Activated CD4-positive, alpha-beta T cell treated with anti-CD3 and anti-CD28 coated beads for 4 hours (primary cell): ENCODE measurements around the gene USP32.
"Not testable (repeated sequence)": the region's sequence is repeated elsewhere in the genome, so short reads cannot be mapped to it uniquely, and the experiment has no call there.

Experiments used
- DNase-seq, 2 donors: peaks; one replicate each; pipeline ENCODE4 v3.0.0-alpha.2; 2020

Gene USP32

DNA sequence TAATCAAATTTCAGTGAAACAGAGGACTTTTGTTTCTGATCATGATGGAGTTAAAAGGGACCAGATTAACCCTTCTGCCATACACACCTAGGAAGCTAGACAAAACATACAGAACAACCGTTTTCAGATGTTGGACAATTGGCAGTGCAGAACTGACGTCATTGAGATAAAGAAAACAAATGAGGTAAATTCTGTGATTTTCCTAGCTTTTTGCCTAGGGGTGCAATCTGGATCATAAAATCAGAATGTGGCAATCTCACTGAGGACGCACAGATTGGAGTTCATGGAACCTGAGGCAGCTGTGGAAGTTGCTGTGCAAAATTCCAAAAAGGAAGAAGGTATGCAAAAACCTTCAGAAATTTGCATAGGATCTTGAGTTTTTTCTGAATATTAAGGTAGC, 15.0 kb upstream of the USP32 start:
- no peak for DNase-seq

DNA sequence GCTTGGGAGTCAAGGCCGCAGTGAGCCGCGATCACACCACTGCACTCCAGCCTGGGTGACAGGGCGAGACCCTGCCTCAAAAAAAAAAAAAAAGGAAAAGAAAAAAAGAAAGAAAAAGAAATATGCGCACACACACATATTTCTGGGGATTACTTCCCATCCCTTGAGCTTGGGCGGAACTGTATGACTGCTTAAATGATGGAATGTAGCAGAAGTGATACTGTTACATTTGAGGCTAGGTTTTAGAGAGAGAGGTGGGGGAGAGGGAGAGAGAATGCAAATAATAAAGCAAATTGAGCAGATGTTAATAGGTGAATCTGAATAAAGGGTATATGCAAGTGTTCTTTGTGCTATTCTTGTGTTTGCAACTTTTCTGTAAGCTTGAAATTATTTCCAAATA, 12.0 kb upstream of the USP32 start:
- DNase-seq, result no peak

DNA sequence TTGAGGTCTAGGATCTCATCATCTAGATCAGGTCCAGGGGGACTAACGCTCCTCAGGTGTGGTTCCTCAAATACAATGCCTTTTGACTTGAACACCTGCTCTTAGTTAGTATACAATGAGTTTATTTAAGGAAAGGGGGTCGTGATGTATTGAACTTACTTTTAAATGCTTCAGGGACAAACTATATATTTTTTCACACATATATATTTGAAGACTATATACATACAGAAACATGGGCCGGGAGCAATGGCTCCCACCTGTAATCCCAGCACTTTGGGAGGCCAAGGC, 11.5 kb upstream of the USP32 start:
- DNase-seq, result no peak

DNA sequence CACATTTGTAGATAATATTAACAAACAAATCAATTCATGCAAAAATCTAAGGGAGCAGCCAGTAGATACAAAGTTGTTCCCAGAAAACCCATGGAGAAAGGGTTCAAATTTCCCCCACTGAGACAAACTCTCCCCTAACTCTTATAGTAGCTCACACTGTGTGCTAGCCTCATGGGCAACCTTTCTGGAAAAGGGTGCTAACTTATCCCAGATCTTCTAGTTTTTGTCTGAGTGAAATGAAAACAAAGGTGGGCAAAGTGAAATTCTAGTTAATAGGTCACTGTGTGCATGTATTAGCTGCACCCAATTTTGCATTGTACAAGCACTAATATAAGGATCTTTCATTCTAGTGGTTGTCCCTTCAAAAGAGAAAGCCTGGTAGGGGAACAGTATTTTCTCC, 9.9 kb upstream of the USP32 start:
- no peak for DNase-seq

DNA sequence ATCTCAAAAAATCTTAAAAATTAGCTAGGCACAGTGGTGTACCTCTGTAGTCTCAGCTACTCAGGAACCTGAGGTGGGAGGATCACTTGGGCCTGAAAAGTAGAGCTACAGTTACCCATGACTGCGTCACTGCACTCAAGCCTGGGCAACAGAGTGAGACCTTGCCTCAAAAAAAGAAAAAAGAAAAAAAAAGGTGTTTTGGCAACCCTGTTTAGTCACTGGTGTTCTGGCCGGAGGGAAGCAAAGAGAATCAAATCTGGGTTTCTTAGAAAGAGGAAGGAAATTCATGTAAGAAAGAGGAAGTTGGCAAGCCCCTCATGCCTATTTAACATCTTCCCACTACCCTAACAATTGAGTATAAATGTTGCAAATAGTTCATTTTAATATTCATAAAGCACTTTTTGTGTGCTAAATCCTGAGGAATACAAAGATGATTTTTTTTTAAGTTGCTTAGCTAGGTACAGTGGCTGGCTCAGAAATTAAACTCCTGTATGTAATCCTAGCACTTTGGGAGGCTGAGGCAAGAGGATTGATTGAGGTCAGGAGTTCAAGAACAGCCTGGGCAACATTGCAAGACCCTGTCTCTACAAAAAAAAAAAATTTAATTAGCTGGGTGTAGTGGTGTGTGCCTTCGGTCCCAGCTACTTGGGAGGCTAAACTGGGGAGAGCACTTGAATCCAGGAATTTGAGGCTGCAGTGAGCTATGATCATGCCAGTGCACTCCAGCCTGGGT, 6.5 kb upstream of the USP32 start:
- no peak for DNase-seq

DNA sequence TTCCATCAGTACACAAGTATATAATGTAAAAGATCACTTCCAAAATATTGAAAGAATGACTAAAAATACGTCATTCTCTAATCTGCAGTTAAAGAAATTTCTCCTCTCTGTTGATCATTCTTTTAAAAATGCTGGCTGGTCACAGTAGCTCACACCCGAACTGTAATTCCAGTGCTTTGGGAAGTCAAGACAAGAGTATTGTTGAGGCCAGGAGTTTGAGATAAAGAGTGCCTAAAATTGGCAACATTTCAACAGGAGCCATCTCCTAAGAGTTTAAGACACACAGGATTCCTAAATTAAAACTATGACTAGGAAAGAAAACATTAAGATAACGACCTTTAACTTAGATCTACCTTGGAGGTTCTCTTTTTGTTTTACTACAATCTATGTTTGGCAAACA, 4.5 kb upstream of the USP32 start:
- DNase-seq, result no peak

DNA sequence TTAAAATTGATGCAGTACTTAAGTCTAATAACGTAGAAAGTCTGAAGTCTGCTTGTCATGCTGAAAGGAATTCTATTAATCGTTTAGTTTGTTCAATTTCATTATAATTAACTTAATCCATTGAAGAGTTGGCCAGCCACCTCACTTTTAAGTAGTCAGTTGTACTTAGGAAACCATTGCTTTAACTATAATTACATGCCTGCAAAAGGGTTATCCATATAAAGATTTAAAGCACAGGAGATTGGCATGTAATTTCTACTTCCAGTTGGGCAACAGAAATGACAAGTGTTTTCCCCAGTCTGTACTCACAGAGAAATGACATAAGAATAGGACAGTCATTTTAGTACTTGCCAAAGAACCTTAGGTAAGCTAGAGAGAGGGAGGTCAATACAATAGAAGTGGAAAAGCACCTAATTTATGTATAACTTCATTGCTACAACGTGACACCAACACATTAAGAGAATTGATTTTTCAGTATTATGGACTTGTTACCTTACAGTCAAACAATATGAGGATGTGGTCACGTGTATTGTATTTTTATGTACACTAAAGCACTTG, 3.7 kb upstream of the USP32 start:
- no peak for DNase-seq

DNA sequence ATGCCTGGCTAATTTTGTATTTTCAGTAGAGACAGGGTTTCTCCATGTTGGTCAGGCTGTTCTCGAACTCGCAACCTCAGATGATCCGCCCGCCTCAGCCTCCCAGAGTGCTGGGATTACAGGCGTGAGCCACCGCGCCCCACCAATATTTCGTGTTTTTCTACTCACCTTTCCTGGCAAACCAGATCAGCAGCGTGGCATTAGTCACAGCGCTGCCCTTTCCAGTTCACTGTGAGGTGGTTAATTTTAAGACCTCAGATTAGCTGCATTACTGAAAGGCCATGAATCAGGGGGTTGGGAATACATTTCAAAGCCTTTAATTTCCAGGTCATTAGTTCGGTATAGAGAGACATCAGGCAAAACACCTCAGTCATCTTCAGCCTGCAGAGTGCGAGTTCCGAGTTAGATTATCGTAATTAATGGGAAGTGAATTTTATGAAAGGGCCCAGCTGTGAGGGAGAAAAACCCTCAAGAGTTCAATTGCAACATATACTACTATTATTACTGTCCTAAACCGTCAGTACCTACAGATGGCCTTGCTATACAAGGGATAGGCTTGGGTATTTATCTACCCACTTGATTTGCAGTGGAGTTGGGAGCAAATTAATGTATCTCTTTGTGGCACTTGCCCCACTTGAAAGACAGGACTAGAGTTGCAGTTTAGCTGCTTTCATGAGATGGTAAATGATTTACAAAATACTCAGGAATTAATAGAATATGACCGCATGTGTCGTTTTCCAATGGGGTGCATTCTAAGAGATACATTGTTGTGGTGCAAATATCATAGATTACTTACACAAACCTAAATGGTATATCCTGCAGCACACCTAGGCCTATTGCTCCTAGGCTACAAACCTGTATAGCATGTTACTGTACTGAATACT, 2.1 kb upstream of the USP32 start:
- no peak for DNase-seq

DNA sequence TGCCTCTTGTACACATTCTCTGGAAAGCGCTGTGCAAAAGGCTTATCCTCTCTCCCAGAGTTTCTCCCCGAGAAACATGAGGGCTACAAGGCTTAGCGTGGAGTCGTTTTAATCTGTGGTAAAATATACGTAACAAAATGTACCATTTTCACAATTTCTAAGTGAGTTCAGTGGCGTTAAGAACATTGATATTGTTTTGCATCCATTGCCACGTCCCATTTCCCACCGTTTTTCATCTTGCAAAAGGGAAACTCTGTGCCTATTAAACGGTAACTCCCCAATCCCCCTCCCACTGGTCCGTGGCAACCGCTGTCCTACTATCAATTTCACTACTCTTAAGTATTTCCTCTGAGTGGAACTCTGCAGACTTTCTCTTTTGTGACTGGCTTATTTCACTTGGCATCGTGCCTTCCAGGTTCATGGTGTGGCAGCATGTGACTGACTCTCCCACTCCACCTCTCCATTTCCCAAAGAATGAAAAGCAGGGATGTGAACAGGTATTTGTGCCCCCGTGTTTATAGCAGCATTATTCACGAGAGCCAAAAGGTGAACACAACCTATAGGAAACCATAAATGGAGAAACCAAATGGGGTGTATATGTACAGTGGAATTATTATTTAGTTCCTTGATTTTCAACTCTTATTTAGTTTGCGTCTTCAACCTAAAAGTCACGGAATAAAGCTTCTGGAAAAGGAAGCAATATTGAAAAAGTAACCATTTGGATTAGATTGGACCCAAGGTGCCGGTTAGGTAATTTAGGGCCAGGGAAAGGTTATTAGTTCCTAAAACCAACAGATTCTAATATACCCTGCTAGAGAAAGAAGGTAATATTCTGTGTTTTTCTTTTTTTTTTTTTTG, 1.1 kb upstream of the USP32 start:
- DNase-seq, result peak; percentile 20 to 23

DNA sequence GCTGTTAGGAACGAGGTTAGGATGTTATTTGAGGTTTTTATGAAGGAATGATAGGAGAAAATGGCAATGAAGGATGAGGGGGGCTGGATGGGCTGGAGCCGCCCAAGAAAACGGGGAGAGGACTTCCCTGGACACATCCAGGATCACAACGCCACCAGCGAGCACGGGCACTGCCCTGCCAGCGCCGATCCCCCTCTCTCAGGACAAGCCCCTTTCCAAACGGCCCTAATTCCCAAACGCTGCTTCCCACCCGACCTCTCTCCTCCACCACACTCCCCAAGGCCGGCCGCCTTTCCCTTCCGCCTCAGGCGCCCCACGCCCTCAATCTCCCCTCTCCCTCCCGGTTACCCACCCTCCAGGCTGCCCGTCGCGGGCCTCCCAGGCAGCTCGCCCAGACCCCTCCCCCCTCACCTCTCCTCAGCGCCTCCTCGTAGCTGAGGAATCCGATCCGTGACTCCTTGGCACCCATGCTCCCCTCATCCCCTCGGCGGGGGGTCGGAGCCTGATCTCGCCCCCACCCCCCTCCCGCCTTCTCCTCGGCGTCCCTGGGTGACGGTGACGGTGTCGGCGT, 377 bp downstream of the USP32 start:
- no peak for DNase-seq

DNA sequence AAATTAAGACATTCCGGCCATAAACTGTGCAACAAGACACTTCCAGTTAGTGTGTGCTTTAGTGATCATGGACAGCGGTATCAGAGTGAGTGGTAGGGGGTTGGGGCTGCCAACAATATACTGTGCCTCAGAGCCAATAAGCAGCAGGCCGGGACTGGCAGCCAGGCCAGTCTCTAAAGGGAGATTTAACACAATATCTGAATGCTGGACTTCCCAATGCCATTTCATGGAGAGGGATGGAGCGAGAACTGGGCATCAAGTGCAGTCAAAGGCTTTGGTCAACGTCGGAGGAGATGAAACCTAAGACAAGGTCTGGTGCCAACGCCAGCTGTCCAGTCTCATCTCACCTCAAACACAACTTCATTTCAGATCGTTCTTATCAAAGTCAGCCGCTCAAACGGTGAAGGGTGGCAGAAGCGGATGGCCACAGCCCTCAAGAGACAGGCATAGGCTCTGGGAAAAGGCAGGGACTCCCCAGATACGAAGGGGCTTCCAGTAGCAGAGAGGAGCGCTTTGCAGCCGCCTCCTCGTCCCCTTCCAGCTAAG, 935 bp downstream of the USP32 start:
- DNase-seq, result peak; percentile 8 to 9

DNA sequence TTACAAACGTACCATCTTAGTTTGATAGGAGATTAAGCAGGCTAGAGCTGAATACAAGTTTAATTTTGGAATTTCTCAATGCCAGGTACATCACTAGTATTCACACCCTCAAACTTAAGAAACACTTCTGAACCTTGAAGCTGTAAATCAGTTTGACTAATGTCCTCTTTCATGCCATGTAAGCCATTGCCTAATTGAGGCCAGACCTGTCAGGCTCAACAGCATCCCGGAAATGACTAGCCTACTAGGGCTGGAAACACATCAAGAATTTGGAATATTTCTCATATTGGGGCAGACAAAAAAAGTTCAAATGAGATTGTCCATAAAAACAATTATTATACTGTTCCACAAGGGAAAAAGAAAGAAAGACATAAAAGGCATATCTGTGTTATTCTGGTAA, 1.7 kb downstream of the USP32 start:
- DNase-seq, result no peak

DNA sequence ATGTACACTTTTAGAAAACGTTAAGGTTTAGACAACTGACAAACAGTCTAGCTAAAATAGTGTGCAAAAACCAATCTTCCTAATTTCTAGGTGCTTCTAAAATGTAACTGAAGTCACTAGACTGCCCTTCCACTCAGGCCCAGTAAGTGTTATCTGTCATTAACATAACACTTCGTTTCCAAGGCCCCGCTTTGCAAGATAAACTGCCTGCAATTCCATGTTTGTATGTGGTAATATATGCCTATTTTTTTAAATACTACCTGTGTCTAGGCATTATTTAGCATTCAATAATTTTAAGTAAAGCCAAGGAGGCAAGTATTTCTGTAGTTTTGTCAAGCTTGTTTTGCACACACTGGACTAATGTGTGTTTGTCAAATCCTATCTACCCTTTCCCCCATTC, 3.2 kb downstream of the USP32 start:
- no peak for DNase-seq

DNA sequence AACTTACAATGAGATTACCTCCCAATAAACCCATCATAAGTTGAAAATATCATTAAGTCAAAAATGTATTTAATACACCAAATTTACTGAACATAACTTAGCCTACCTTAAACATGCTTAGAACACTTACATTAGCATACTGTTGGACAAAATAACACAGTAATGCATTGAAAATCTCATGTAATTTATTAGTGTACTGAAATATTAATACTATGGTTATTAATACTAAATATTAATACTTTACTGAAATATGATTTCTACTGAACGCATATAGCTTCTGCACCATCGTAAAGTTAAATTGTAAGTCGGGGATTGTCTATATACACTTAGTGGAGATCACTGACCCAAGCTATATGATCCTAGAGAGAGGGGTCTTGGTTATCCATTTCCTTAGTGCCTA, 4.3 kb downstream of the USP32 start:
- DNase-seq, result no peak

DNA sequence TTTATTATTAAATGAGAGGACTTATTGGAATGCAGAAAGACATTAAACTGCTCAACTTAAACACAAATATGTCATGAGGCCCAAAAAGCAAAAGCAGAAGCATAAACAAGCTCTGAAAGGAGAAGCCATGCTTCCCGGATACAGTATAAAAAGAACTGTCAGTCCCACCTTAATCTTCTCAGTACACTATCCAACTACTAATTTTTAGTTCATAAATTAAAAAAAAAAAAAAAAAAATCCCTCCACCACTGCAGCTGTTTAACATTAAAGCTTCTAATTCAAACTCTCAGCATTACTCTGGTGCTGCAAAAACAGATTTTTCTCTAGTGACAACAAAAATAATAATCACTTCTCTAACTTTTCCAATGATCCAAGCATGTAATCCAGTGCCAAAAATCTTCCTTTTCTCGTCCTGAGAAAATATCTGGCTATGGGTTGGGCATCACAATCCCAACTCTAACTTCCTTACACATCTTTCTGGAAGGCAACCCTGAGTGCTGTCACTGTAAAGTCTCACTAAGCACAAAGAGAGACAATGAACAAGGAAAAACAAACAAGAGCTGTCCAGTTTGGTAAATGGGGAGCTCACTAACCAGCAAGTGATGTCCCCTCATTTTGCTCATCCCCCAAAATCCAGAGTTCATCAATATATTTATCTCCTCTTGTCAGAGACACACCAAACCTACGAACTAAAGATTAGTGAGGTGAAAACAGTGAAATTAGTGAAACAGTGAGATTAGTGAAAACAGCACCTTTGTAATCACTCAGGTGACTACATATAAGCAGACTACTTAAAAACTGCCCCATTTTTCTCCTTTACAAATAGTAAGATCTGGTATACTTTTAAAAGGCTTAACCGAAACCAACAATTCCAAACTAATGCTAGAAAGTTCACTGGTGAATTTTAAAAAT, 5.5 kb downstream of the USP32 start:
- no peak for DNase-seq

DNA sequence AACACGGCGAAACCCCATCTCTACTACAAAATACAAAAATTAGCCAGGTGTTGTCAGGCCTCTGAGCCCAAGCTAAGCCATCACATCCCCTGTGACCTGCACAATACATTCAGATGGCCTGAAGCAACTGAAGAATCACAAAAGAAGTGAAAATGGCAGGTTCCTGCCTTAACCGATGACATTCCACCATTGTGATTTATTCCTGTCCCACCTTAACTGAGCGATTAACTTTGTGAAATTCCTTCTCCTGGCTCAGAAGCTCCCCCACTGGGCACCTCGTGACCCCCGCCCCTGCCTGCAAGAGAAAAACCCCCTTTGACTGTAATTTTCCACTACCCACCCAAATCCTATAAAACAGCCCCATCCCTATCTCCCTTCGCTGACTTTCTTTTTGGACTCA, 7.0 kb downstream of the USP32 start:
- DNase-seq, result not testable (repeated sequence)

DNA sequence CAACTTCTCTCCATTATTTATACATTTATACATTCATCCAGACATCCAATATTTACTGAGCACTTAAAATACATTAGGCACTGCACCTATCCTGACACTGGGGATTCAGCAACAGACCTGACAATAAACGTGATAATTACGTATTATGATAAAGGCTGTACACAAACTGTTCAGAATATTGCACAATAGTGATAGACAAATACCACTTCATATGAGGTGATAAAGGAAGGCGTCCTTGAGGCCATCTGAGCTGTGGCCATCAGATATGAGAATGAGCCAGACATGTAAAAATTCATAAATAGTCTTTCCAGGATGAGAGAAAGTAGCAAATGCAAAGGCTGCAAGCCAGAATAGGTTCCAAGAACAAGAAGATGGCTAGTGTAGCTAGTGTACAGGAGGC, 8.6 kb downstream of the USP32 start:
- no peak for DNase-seq

DNA sequence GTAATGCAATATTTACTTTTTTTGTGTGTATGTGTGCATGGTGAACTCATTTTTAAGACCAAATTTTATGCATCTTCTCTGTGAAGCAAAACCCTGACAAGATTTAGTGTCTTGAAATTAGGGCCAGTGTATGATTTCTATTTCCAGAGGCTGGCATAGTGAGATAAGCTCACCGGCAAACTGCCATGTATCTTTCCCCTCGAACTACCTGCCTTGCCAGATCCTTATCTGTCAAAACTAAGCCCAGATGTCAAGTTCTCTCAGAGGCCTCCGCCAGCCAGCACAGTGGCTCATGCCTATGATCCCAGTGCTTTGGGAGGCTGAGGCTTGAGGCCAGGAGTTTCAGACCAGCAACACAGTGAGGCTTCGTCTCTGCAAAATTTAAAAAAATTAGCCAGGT, 10.0 kb downstream of the USP32 start:
- DNase-seq, result no peak

DNA sequence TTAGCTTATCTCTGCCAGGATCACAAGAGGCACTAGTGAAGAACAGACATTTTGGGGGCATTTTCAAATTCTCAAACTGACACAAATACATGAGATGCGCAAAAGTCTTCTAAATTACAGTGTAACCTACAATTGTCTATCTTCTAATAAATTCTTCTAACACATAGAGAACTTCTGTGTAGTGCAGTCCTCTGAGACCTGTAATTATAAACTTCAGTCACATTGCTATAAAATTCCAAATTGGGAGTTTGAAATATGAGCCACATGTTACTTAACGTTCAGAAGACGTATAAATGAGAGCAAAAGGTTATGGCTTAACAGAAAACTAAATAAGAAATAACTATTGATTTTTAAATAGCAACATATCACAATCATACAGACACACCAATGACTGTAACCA, 12.5 kb downstream of the USP32 start:
- DNase-seq, result not testable (repeated sequence)

DNA sequence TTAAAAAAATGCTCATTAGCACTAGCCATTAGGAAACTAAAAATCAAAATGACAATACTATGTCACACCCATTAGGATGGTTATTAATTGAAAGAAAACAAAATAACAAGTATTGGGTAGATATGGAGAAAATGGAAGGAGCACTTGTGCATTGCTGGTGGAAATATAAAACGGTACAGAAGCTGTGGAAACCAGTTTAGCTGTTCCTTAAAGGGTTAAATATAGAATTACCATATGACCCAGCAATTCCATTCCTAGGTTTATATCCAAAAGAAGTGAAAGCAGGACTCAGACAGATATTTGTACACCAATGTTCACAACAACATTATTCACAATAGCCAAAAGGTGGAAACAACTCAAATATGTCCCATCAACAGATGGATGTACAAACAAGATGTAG, 13.7 kb downstream of the USP32 start:
- not testable (repeated sequence) for DNase-seq

DNA sequence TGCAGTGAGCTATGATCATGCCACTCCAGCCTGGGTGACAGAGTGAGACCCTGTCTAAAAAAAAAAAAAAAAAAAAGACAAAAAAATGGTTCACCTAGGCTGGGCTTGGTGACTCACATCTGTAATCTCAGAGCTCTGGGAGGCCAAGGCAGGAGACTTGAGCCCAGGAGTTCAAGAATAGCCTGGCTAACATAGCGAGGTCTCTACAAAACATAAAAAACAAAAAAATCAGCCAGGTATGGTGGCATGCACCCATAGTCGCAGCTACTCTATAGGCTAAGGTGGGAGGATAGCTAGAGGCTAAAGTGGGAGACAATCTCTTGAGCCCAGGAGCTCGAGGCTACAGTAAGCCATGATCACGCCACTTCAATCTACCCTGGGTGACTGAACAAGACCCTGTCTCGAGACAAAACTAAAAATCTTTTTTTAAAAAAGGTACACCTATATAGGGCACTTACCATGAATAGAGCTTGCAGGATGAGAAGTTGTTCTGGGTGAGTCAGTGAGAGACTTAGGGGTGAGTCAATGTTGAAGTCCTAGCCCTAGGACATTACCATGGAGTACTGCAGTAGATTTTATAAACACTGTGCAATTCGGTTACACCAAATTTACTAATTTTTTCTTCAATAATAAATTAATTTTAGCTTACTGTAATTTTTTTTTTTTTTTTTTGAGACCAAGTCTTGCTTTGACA, 19.0 kb downstream of the USP32 start:
- no peak for DNase-seq
